Measurements from ENCODE around the gene ADARB2.
"Not testable (repeated sequence)": the region's sequence is repeated elsewhere in the genome, so short reads cannot be mapped to it uniquely, and the experiment has no call there.

The ADARB2 gene

DNA sequence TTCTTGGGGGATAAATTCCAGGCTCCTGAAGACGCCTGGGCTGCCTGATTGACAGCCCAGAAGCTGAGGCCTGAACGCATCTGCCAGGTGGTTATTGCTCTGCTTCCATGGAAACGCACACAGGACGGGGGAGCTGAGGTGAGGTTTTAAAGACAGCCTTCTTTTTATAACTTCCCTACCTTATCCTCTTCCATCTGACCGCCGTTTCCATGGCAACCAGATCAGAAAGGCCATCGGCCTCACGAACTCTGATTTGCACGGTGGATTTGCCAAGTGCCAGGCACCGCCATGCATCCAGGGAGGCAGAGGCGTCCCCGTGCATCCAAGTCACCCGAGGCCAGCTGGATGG is 260.9 kb downstream of the ADARB2 start:
- no peak for DNase-seq

DNA sequence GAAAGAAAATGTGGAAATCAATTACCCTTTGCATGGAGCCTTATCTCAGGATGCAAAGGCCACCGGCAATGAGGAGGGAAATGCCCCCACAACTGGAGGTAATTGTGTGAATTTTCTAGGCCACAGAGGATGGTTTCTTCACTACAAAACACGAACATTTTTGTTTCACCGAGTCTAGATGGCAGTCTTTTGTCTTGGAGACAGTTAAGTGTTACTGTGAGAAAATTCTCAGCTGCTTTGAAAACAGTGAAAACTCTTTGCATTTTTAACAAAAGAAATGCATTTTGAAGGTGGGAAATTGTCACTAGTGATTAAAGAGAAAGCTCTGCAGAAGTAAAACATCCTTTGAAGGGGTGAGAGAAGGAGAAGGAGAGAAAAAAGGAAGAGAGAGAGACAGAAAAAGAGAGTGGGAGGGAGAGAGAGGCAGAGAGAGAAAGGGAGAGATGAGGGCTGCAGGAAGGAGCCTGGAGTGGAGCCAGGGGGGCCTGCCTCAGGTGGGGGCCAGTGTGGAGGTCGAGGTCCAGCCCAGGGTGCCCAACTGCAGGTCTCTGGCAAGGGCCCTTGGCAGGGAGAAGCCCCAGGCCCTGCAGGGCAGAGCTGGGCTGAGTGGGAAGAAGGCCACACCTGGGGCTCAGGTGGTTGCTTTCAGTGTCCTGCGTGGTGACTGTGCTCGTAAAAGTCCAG is 261.4 kb downstream of the ADARB2 start:
- no peak for DNase-seq

- DNase-seq = no peak
Observed at GRCh38 chr10:1475098-1475591, 262.2 kb downstream of the ADARB2 start.

DNA sequence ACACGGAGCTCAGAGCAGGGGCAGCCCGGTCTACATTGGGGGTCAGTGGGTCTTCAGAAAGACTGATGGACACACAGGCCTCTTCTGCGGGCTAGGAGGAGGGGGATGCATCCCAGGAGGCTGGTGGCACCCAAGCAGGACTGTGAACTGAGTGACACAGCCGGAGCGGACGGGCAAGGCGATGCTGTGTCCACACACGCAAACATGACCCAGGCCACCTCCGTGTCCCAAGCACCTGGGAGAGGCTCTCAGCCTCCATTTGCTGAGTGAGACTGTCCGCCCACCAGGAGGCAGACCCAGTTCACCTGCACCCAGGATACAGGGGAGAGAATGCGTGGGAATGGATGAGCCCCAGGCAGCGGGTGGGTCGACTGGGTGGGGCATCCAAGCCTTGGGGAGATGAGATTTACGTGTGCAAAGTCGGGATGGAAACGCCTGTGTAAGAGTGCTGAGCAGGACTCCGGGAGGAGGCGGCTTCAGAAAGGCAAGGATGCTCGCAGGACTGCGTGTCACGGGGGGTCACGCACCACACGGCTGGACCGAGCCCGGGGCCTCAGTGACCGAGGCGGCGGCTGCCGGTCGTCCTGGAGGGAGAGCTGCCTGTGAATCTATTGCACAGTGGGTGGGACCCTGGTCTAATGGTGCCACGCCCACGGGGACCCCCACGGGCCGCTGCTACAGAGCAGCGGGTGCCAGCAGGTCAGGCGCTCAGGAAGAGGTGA is 262.8 kb downstream of the ADARB2 start:
- no peak for DNase-seq

GRCh38 chr10:1473874-1474273 is 263.5 kb downstream of the ADARB2 start:
- DNase-seq = no peak

GRCh38 chr10:1472178-1472958 is 265.0 kb downstream of the ADARB2 start:
- no peak for DNase-seq

GRCh38 chr10:1468811-1469210 is 268.5 kb downstream of the ADARB2 start:
- no peak for DNase-seq

GRCh38 chr10:1467334-1468076 is 269.8 kb downstream of the ADARB2 start:
- no peak for DNase-seq

DNA sequence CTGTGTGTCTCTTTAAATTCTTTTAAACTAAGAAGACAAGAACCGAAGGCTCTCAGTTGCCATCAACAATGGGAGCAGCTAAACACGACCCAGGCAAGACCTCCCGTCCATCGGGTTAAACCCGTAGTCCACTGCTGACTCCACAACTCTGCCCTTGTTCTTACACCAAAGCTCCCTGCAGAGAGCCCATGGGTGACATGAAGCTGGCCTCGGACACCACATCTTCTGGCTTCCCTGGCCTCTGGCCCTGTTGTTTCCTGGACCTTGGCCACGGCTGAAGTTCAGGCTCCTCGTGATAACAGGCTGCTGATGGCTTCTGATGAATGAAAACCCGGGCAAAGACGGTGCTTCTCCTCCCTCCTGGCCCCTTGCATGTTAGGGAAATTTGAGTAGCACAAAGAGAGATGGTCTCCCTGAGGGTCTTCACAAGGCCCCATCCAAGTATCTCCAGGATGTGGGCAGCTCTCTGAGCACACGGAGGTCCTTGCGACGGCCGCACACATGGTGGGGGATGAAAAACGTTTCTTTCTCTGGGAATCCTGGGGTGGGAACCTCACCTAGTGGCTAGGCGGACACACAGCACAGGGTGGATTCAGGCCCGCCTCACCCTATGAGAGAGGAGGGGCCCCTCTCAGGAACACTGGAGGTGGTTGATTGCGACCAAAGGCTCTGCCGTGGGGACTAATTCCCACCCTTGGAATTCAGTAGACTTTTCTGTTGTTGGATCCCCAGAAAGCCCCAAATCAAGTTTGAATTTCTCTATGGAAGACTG is 271.1 kb downstream of the ADARB2 start:
- DNase-seq = no peak

GRCh38 chr10:1465418-1465911 is 271.9 kb downstream of the ADARB2 start:
- no peak for DNase-seq

DNA sequence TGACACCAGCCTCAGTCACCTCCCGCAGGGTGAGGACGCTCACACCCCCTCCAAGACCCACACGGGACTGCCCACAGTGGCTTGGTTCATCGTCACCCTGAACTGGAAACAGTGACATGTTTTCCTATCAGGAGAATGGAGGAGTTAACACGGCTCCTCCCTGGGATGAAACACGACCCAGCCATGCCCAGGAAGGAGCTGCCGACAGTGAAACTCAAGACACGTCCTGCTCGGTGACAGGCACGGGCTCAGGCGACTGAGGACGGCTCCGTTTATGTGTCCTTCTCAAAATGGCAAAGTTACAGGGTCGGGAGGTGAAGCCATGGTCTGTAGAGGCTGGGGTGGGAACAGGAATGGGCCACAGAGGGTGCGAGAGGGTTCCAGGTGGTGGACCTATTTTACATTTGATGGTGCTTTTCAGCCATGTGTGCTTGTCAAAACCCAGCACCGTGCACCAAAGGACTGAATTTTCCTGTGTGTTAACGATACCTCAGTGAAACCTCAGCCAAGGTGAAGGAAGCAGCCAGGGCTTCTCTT is 272.4 kb downstream of the ADARB2 start:
- DNase-seq = no peak

DNA sequence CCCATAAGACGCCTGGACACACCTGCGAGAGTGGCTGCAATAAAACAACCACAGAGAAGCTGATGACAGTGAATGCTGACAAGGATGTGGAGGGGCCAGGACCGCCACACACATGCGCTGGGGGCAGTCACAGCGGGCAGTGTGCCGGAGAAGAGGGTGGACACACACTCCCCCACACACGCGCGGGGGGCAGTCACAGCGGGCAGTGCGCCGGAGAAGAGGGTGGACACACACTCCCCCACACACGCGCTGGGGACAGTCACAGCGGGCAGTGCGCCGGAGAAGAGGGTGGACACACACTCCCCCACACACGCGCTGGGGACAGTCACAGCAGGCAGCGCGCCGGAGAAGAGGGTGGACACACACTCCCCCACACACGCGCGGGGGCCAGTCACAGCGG is 273.4 kb downstream of the ADARB2 start:
- DNase-seq = not testable (repeated sequence)

GRCh38 chr10:1462994-1463633 is 274.2 kb downstream of the ADARB2 start:
- no peak for DNase-seq

DNA sequence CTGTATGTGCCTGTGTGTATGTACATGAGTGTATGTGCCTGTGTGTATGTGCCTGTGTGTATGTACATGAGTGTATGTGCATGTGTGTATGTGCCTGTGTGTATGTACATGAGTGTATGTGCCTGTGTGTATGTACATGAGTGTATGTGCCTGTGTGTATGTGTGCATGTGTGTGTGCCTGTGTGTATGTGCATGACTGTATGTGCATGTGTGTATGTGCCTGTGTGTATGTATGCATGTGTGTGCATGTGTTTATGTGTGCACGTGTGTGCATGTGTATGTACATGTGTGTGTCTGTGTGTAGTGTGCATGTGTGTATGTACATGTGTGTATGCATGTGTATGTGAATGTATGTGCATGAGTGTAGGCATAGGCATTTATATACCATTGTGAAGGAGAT is 274.8 kb downstream of the ADARB2 start:
- no peak for DNase-seq

- DNase-seq = no peak
Observed at GRCh38 chr10:1462032-1462431, 275.3 kb downstream of the ADARB2 start.

DNA sequence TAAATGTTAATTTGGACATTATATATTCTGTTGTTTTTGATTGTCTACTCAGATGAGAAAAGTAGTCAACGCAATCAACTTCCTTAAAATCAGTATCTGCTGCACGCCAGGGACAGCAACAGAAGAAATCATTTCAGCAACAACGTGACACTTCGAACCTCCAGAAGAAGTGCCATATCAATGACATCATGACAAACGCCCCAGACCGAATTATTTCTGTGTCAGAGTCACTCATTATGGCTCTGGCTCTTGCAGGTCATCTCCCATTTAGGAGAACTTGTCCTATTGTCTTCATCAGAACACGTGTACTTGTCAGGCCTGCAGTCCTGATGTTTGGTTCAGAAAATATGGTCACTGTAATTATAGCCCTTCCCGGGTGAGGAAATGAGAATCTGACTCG is 276.3 kb downstream of the ADARB2 start:
- DNase-seq = no peak

GRCh38 chr10:1459664-1460063 is 277.7 kb downstream of the ADARB2 start:
- DNase-seq = not testable (repeated sequence)

GRCh38 chr10:1454951-1455350 is 282.4 kb downstream of the ADARB2 start:
- DNase-seq = no peak

DNA sequence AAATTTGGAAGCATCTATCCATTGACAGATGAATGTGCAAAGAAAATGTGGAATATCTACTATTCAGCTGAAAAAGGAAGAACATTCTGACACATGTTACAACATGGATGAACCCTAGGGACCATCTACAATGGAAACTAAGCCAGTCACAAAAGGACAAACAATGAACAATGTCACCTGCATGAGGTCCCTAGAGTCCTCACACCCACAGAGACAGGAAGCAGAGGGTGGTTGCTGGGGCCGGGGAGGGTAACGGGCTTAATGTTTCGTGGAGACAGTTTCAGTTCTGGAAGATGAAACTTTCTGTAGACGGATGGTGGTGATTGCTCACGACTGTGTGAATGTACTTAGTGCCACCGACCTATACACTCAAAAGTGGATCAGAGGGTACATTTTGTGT is 282.9 kb downstream of the ADARB2 start:
- no peak for DNase-seq

DNA sequence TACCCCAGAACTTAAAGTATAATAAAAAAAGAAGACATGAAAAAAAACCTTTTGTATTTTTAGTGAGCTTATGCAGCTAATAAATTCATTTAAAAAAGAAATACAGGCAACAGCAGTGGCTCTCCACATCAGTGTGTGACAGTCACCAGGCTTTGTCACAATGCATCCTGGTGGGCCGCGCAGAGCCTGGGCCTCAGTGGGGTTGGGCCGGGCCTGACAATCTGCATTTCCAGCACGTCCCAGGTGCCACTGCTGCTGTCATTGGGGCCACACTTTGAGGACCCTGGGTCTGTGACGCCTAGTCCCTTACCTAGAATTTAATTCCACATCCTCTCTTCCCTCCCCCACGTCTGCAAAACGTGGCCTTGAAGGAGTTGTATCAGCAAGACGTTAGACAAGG is 284.5 kb downstream of the ADARB2 start:
- no peak for DNase-seq

DNA sequence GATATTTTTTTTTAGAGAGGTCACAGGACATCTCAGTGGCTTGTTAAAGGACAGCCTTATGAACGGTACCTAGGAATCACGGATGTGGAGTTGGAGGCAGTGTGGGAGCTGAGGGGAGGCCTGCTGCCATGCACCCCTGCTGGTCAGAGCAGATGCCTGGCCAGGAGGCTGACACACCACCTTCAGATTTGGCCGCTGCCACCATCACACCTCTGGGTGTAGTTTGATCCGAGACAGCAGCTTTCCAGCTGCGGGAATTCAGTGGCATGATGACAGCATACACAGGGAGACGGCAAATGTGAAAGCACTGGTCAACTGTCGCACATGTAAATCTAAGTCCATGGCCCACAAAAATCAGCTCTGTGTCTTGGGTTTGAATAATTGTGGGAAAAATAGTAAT is 285.4 kb downstream of the ADARB2 start:
- no peak for DNase-seq

Measured in NCI-H146 (cell line).